H9 (cell line): ENCODE results near the gene SIX2. TPM values are rescaled to one million over a fixed set of nuclear protein-coding genes. Genes with fewer than 3 reads are reported as not detected.

Experiments
- DNase-seq: peaks from one replicate; pipeline ENCODE4 v3.0.0-alpha.2; 2017
- H2AFZ ChIP-seq: one replicate; pipeline ENCODE4 v1.6.1; 2013; ENCODE audit warnings: mild to moderate bottlenecking, low read length, control low read depth, moderate library complexity
- H2AK5ac ChIP-seq: 2 replicates; pipeline ENCODE4 v1.6.1; 2013; ENCODE audit warnings: low read length, control low read depth, mixed read lengths; ENCODE audit not compliant: insufficient read length
- H2BK120ac ChIP-seq: one replicate; pipeline ENCODE4 v1.6.1; 2013; ENCODE audit warnings: low read depth, mild to moderate bottlenecking, low read length, control low read depth, inconsistent platforms; ENCODE audit not compliant: poor library complexity, severe bottlenecking
- H2BK12ac ChIP-seq: 2 replicates; pipeline ENCODE4 v1.6.1; 2013; ENCODE audit warnings: low read length, control low read depth, mixed read lengths, low read depth; ENCODE audit not compliant: insufficient read length
- H2BK15ac ChIP-seq: 2 replicates; pipeline ENCODE4 v1.6.1; 2013; ENCODE audit warnings: low read depth, low read length, control low read depth
- H2BK20ac ChIP-seq: one replicate; pipeline ENCODE4 v1.6.1; 2013; ENCODE audit warnings: low read depth, mild to moderate bottlenecking, low read length, control low read depth, inconsistent platforms; ENCODE audit not compliant: poor library complexity, severe bottlenecking
- H2BK5ac ChIP-seq: 2 replicates; pipeline ENCODE4 v1.6.1; 2013; ENCODE audit warnings: low read length, control low read depth, mixed read lengths; ENCODE audit not compliant: insufficient read length
- H3K14ac ChIP-seq: 2 replicates; pipeline ENCODE4 v1.6.1; 2013; ENCODE audit warnings: low read length, control low read depth; ENCODE audit not compliant: insufficient read depth
- H3K18ac ChIP-seq: 2 replicates; pipeline ENCODE4 v1.6.1; 2013; ENCODE audit warnings: low read depth, mild to moderate bottlenecking, mixed read lengths, low read length, control low read depth; ENCODE audit not compliant: insufficient read length
- H3K23ac ChIP-seq: 2 replicates; pipeline ENCODE4 v1.6.1; 2013; ENCODE audit warnings: low read length, control low read depth, mixed read lengths, low read depth; ENCODE audit not compliant: insufficient read length
- H3K23me2 ChIP-seq: 2 replicates; pipeline ENCODE4 v1.6.1; 2013; ENCODE audit warnings: low read depth, mild to moderate bottlenecking, mixed read lengths, low read length, control low read depth; ENCODE audit not compliant: insufficient read length, poor library complexity, severe bottlenecking
- H3K27ac ChIP-seq: 2 replicates; pipeline ENCODE4 v1.5.1; 2013; ENCODE audit warnings: low read length, control low read depth, mixed read lengths, low read depth; ENCODE audit not compliant: insufficient read length
- H3K27me3 ChIP-seq: 2 replicates; pipeline ENCODE4 v1.6.1; 2013; ENCODE audit warnings: low read length, control low read depth, inconsistent platforms; ENCODE audit not compliant: insufficient read depth
- H3K4ac ChIP-seq: 2 replicates; pipeline ENCODE4 v1.6.1; 2013; ENCODE audit warnings: low read depth, mild to moderate bottlenecking, control low read depth, inconsistent platforms, low read length, moderate library complexity
- H3K4me1 ChIP-seq: 2 replicates; pipeline ENCODE4 v1.6.1; 2013; ENCODE audit warnings: low read length, control low read depth, inconsistent platforms; ENCODE audit not compliant: insufficient read depth
- H3K4me2 ChIP-seq: 2 replicates; pipeline ENCODE4 v1.6.1; 2013; ENCODE audit warnings: low read length, control low read depth, mixed read lengths; ENCODE audit not compliant: insufficient read length, insufficient read depth
- H3K56ac ChIP-seq: 2 replicates; pipeline ENCODE4 v1.6.1; 2013; ENCODE audit warnings: low read depth, mild to moderate bottlenecking, mixed read lengths, low read length, control low read depth; ENCODE audit not compliant: insufficient read length
- H3K79me1 ChIP-seq: 2 replicates; pipeline ENCODE4 v1.6.1; 2013; ENCODE audit warnings: low read depth, mild to moderate bottlenecking, moderate library complexity, low read length, control low read depth, inconsistent platforms; ENCODE audit not compliant: insufficient read depth, poor library complexity, severe bottlenecking
- H3K79me2 ChIP-seq: 2 replicates; pipeline ENCODE4 v1.6.1; 2013; ENCODE audit warnings: low read length, control low read depth, inconsistent platforms; ENCODE audit not compliant: insufficient read depth
- H3K9ac ChIP-seq: 2 replicates; pipeline ENCODE4 v1.6.1; 2013; ENCODE audit warnings: low read length, control low read depth, mixed read lengths; ENCODE audit not compliant: insufficient read length; ENCODE audit errors: extremely low read depth
- H3K9me3 ChIP-seq: one replicate; pipeline ENCODE4 v1.6.1; 2013; ENCODE audit warnings: low read depth, low read length, inconsistent platforms; ENCODE audit not compliant: control insufficient read depth
- H3T11ph ChIP-seq: one replicate; pipeline ENCODE4 v1.6.1; 2013; ENCODE audit warnings: mild to moderate bottlenecking, low read length, control low read depth, inconsistent platforms
- H4K20me1 ChIP-seq: one replicate; pipeline ENCODE4 v1.6.1; 2013; ENCODE audit not compliant: control insufficient read depth, insufficient read length, insufficient read depth
- H4K5ac ChIP-seq: 2 replicates; pipeline ENCODE4 v1.6.1; 2013; ENCODE audit warnings: low read depth, mild to moderate bottlenecking, mixed read lengths, low read length, control low read depth; ENCODE audit not compliant: insufficient read length
- H4K8ac ChIP-seq: replicated peaks from 2 replicates; pipeline ENCODE4 v1.6.1; 2013; ENCODE audit warnings: low read length, control low read depth, mixed read lengths, low read depth; ENCODE audit not compliant: insufficient read length
- H4K91ac ChIP-seq: 2 replicates; pipeline ENCODE4 v1.6.1; 2013; ENCODE audit warnings: low read depth, mild to moderate bottlenecking, moderate library complexity, mixed read lengths, low read length, control low read depth; ENCODE audit not compliant: insufficient read length
- H3K27ac Mint-ChIP-seq, 3 experiments: 2 replicates in 2 of 3; 3 replicates in 1 of 3; pipeline ENCODE4 v1.8.0; 2020 to 2021; ENCODE audit warnings: mixed read lengths in 3 of 3, mild to moderate bottlenecking in 1 of 3, moderate library complexity in 1 of 3
- H3K27me3 Mint-ChIP-seq: 2 replicates; pipeline ENCODE4 v1.8.0; 2021; ENCODE audit warnings: low read depth, mild to moderate bottlenecking, moderate library complexity, mixed read lengths
- H3K36me3 Mint-ChIP-seq, 3 experiments: 2 replicates in 2 of 3; 3 replicates in 1 of 3; pipeline ENCODE4 v1.8.0; 2020 to 2021; ENCODE audit warnings: low read depth in 3 of 3, mixed read lengths in 3 of 3; ENCODE audit not compliant: insufficient read depth in 1 of 3
- H3K4me1 Mint-ChIP-seq, 2 experiments: 2 replicates each; pipeline ENCODE4 v1.8.0; 2020; ENCODE audit warnings: mixed read lengths in 2 of 2
- H3K4me3 Mint-ChIP-seq, 2 experiments: 2 replicates in 1 of 2; 3 replicates in 1 of 2; pipeline ENCODE4 v1.8.0; 2020 to 2021; ENCODE audit warnings: mild to moderate bottlenecking in 2 of 2, mixed read lengths in 2 of 2, moderate library complexity in 1 of 2
- H3K9me3 Mint-ChIP-seq, 2 experiments: 2 replicates in 1 of 2; 3 replicates in 1 of 2; pipeline ENCODE4 v1.8.0; 2020; ENCODE audit warnings: mild to moderate bottlenecking in 2 of 2, mixed read lengths in 2 of 2, moderate library complexity in 1 of 2
- CTCF ChIP-seq: fragments of 200-600 bp; sonication (generic); conservative IDR thresholded peaks from 3 replicates; pipeline ENCODE4 v1.8.0; 2021; ENCODE audit warnings: antibody characterized with exemption, mild to moderate bottlenecking
- whole genome bisulfite sequencing: extraction: QIAGEN DNeasy Blood & Tissue Kit; methylation state at CpG from one replicate; pipeline ENCODE4 v1.1.7; 2013; ENCODE audit warnings: missing lambda C conversion rate, low lambda C conversion rate, mixed read lengths; ENCODE audit not compliant: insufficient read length; ENCODE audit errors: extremely low coverage; 5-methylcytosine and 5-hydroxymethylcytosine counted together
- total RNA-seq: library from RNA; stranded (reverse); gene quantifications from 2 replicates; pipeline ENCODE4 v1.2.1, GENCODE V29; 2021

Gene SIX2
- total RNA-seq, 1 experiment from 2014 or later: not detected

GRCh38 chr2:44964752-44965236, 44.5 kb downstream of the SIX2 start:
- Histone ChIP-seq H3K79me1 (no peaks in the 10 kb centered on the region), H3K9me3 (no peaks in the 10 kb centered on the region), H4K91ac (no peak overlapping the region), H3T11ph (no peak overlapping the region), H3K4me2 (no peak overlapping the region), H2BK120ac (no peak overlapping the region), H3K79me2 (no peaks in the 10 kb centered on the region; the same call in 1 of the 2 replicates), H4K20me1 (no peaks in the 10 kb centered on the region), H2BK20ac (no peak overlapping the region), H3K18ac (no peak overlapping the region), H3K23me2 (no peaks in the 10 kb centered on the region), H2BK12ac (no peak overlapping the region), H2BK15ac (no peak overlapping the region), H3K14ac (no peak overlapping the region; the same call in 1 of the 2 replicates), H3K4me1 (no peaks in the 10 kb centered on the region), H3K56ac (no peak overlapping the region), H3K27ac (no peak overlapping the region), H2BK5ac (no peak overlapping the region), H3K23ac (no peak overlapping the region), H3K27me3 (no peaks in the 10 kb centered on the region; the same call in 1 of the 2 replicates), H3K9ac (no peak overlapping the region), H2AFZ (no peak overlapping the region), H4K5ac (no peak overlapping the region), H3K4ac (no peak overlapping the region), H4K8ac (no peak overlapping the region), H2AK5ac (no peak overlapping the region)
- Mint-ChIP-seq H3K36me3 (no peaks in the 10 kb centered on the region), H3K4me1 (peaks cover 7 to 26% of the 10 kb centered on the region in 2 experiments), H3K9me3 (no peaks in the 10 kb centered on the region; a peak in 1 of 5 replicates), H3K27ac (no peak overlapping the region), H3K27me3 (peaks cover 56% of the 10 kb centered on the region), H3K4me3 (no peak overlapping the region; a peak in 1 of 5 replicates)
- peak; percentile 74 for DNase-seq
- WGBS: no CpG with 5 or more reads among the region's 16 CpGs
- TF ChIP-seq CTCF: peak; percentile 58
